Fibroblast of lung (primary cell): Measurements from ENCODE around the gene ART1.

Experiments
- EZH2 ChIP-seq: IDR thresholded peaks from 2 replicates; pipeline ENCODE4 v1.5.1; 2012; ENCODE audit warnings: low read length, control low read depth, mild to moderate bottlenecking; ENCODE audit errors: missing control alignments
- TF ChIP-seq, protein P1 (sequence below), 2 donors: IDR thresholded peaks in 1 of 2; conservative IDR thresholded peaks in 1 of 2; 1 replicate in 1 of 2; 2 replicates in 1 of 2; pipeline ENCODE4 v1.5.1; 2011 to 2012; ENCODE audit warnings: low read length in 2 of 2, control low read depth in 1 of 2, inconsistent platforms in 1 of 2, low read depth in 1 of 2, mild to moderate bottlenecking in 1 of 2

DNA sequence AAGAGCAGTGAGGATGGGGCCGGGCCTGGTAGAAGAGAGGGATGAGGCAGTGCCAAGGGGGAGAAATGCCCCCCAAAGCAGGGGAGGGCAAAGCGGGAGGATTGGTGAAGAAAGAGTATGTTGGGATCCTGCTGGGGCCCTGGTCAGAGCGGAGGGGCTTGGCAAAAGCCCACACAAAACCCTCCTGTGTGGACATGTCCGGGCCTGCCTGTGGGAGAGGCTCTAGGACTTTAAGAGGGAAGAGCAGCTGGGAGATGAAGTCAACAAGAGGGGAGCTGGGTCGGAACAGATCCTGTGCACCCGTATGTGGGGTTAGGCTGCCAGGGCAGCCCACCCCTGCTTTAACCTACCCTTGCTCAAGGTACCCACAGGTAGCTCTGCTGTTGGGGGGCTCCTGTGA is 28.9 kb upstream of the ART1 start:
- TF ChIP-seq, protein P1, sequence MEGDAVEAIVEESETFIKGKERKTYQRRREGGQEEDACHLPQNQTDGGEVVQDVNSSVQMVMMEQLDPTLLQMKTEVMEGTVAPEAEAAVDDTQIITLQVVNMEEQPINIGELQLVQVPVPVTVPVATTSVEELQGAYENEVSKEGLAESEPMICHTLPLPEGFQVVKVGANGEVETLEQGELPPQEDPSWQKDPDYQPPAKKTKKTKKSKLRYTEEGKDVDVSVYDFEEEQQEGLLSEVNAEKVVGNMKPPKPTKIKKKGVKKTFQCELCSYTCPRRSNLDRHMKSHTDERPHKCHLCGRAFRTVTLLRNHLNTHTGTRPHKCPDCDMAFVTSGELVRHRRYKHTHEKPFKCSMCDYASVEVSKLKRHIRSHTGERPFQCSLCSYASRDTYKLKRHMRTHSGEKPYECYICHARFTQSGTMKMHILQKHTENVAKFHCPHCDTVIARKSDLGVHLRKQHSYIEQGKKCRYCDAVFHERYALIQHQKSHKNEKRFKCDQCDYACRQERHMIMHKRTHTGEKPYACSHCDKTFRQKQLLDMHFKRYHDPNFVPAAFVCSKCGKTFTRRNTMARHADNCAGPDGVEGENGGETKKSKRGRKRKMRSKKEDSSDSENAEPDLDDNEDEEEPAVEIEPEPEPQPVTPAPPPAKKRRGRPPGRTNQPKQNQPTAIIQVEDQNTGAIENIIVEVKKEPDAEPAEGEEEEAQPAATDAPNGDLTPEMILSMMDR (conservative IDR thresholded peaks at IDR 0.05 in 1 of 2, IDR thresholded peaks at IDR 0.05 in 1 of 2; ENCODE audit: low read depth in 1 of 2, low read length in 2 of 2), result no peak
- TF ChIP-seq EZH2, result no peak
